ACC112 (cell line): ENCODE measurements around the gene FAM170A.

Source experiments
- H2AFZ ChIP-seq: fragments of 200-600 bp; sonication (generic); one replicate; pipeline ENCODE4 v1.6.0; 2017; ENCODE audit warnings: antibody characterized with exemption, low read length; ENCODE audit not compliant: unreplicated experiment
- H3K27ac ChIP-seq: fragments of 200-600 bp; sonication (generic); 2 replicates; pipeline ENCODE4 v1.5.1; 2014; ENCODE audit warnings: low read depth, mild to moderate bottlenecking, antibody characterized with exemption, low read length, moderate library complexity
- H3K27me3 ChIP-seq: fragments of 200-600 bp; sonication (generic); 2 replicates; pipeline ENCODE4 v1.6.1; 2014; ENCODE audit warnings: mild to moderate bottlenecking, antibody characterized with exemption, low read length, moderate library complexity, mixed read lengths; ENCODE audit not compliant: insufficient read depth
- H3K36me3 ChIP-seq: fragments of 200-600 bp; sonication (generic); 2 replicates; pipeline ENCODE4 v1.6.1; 2016; ENCODE audit warnings: mild to moderate bottlenecking, antibody characterized with exemption, low read length, moderate library complexity, mixed read lengths; ENCODE audit not compliant: insufficient read depth
- H3K4me1 ChIP-seq: fragments of 200-600 bp; sonication (generic); one replicate; pipeline ENCODE4 v1.6.1; 2016; ENCODE audit warnings: low read length, mixed read lengths; ENCODE audit not compliant: insufficient read depth, unreplicated experiment, control insufficient read depth
- H3K4me3 ChIP-seq: fragments of 200-600 bp; sonication (generic); 2 replicates; pipeline ENCODE4 v1.5.1; 2014; ENCODE audit warnings: mild to moderate bottlenecking, low read depth, low read length
- H3K79me2 ChIP-seq: fragments of 200-600 bp; sonication (generic); one replicate; pipeline ENCODE4 v1.6.0; 2016; ENCODE audit warnings: low read length; ENCODE audit not compliant: control insufficient read depth, unreplicated experiment, insufficient read depth

FAM170A gene

DNA sequence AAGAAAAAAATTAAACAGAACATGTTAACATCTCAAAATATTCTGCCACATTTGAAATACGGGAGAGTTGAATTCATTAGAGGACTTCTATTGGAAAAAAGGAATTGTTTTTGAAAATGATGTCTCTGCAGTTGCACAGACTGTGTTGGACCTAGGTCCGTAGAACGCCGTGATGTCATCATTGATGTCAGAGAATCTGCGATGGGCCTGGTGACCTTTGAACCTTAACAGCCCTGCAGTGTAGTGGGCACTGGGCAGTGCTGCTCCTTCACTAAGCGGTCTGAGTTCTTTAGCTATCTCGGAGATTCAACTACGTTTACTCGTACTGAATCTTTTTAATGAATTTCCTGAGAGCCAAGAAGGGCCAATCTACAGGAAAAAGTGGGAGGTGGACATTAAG, at the start of gene FAM170A:
Gene FAM170A, plus strand, starts transcription at position 220 of the 400 bp plus-strand sequence. CDS start 211 bp downstream, outside the sequence.
- Histone ChIP-seq H3K27ac (no peak within 1 kb of the TSS), H3K27me3 (peaks cover 8% of the 10 kb centered on the region), H3K79me2 (no peaks in the 10 kb centered on the region), H2AFZ (no peak within 1 kb of the TSS), H3K4me1 (no peaks in the 10 kb centered on the region), H3K36me3 (no peaks in the 10 kb centered on the region), H3K4me3 (no peak within 1 kb of the TSS)

DNA sequence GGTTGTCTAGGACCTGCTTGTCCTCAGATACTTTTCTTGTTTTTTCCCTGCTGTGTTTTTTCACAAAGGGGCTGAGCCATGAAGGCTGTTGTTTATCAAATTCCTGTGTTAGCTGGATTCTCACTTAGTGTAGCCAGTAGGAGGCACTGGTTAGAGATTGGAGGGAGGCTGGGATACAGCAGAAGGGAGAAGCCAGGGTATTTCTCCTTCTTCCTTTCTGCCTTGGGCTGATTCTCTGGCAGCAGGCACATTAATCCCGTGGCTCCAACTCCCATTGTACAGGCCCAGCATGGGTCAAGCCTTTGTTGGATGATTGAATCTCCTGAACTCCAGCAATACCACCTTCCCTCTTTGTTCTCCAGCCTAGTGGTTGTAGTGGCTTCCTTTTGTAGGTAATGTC, 46.4 kb upstream of the FAM170A start:
- H3K36me3 ChIP-seq: no peaks in the 10 kb centered on the region
- peaks cover 23% of the 10 kb centered on the region; the same call in 1 of the 2 replicates for H3K27me3 ChIP-seq
- no peak overlapping the region for H3K4me3 ChIP-seq
- H3K79me2 ChIP-seq: no peaks in the 10 kb centered on the region
- H3K27ac ChIP-seq: no peak overlapping the region
- H3K4me1 ChIP-seq: no peaks in the 10 kb centered on the region
- H2AFZ ChIP-seq: no peak overlapping the region

DNA sequence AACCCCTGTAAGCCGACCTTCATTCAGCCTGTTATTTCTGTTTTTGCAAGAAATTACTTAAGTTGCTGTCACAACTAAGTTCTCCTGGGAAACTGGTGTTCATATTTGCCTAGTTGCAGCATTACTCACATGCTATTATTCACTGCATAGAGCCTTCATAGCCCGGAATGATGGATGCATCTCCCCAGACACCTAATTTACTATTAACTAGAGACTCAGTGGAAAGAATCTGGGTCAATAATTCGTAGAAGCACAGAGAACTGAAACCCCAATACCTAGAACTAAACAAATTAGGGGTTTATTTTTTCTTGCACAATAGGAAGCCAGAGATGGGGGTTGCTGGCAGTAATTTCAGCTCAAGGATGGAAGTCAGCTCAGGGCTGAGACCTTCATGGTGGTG, 45.7 kb upstream of the FAM170A start:
- Histone ChIP-seq H3K4me3 (no peak overlapping the region), H3K79me2 (no peaks in the 10 kb centered on the region), H3K27me3 (peaks cover 23% of the 10 kb centered on the region; the same call in 1 of the 2 replicates)

DNA sequence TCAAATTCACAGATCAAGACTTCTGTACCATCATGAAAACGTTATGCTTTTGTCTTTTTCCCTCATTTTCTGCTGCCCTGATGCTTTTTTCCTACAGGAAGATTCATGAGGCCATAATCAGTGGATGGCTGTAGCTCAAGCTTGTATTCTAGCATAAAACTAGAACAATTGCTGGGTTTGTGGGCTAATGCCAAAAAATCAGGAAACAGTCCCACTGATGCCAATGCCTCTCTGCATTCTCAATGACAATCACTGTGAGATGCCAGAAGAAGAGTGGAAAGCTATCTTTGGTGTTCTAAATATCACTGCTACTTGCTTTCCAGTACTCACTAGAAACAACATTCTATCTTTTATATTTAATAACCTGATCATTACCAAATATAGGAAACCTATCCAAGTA, 33.3 kb upstream of the FAM170A start:
- Histone ChIP-seq H3K36me3 (no peaks in the 10 kb centered on the region), H3K79me2 (no peaks in the 10 kb centered on the region), H3K4me3 (no peak overlapping the region), H2AFZ (no peak overlapping the region), H3K4me1 (no peaks in the 10 kb centered on the region), H3K27ac (no peak overlapping the region), H3K27me3 (peaks cover 5% of the 10 kb centered on the region; the same call in 1 of the 2 replicates)

More for the DNA sequence above, 45.7 kb upstream of the FAM170A start:
- Histone ChIP-seq H3K4me1 (no peaks in the 10 kb centered on the region), H3K36me3 (no peaks in the 10 kb centered on the region), H2AFZ (no peak overlapping the region), H3K27ac (no peak overlapping the region)

DNA sequence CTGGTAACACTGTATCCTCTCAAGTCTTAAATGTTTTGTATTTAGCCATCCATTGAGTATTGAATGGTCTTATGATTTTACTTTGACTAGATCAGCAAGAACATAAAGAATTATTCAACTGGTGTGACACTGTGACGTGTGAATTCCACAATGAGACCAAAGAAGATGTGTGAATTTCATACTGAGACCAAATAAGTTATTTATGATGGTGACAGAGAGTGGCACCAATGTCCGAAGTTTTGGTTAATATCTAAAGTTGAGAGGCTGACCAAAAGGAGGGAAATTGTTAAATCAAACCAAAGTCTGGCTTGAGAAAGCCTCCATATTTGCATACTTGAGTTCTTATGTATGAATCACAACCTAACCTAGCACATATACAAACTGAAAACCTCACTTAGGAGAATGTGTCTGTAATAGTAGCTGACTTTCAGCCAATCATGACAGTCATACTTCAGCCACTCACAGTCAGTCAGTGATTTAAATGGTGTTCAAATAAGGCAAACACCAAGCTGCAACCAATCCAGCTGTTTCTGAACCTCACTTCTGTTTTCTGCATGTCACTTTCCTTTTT, 31.5 kb upstream of the FAM170A start:
- Histone ChIP-seq H3K27me3 (peaks cover 5% of the 10 kb centered on the region; the same call in 1 of the 2 replicates), H3K27ac (no peak overlapping the region), H3K36me3 (no peaks in the 10 kb centered on the region), H2AFZ (no peak overlapping the region), H3K79me2 (no peaks in the 10 kb centered on the region), H3K4me1 (no peaks in the 10 kb centered on the region), H3K4me3 (no peak overlapping the region)

- Histone ChIP-seq H3K4me1 (no peaks in the 10 kb centered on the region), H2AFZ (no peak overlapping the region), H3K4me3 (no peak overlapping the region), H3K27ac (no peak overlapping the region), H3K36me3 (no peaks in the 10 kb centered on the region), H3K79me2 (no peaks in the 10 kb centered on the region), H3K27me3 (peaks cover 12% of the 10 kb centered on the region; the same call in 1 of the 2 replicates)
Measured at GRCh38 chr5:119613937-119614336, 15.4 kb upstream of the FAM170A start.

DNA sequence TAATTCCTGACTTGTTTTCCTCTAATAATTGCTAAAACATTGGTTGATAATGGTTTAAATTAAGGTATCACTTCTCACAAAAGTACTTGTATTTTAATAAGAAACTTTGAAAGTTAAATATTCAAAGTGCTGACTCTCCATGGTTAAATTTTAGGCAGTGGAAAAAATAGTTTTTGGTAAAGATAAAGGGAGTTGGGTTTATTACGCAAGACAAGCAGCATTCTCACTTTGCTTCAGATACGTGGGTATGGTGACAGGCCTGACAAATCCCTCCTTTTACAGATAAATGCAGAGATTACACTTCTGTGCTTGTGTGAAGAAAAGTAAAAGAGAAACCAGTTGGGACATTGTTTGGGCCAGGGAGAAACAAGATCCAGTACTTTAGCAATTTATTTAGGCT, 14.5 kb upstream of the FAM170A start:
- H3K4me3 ChIP-seq: no peak overlapping the region
- no peaks in the 10 kb centered on the region for H3K4me1 ChIP-seq
- H3K79me2 ChIP-seq: no peaks in the 10 kb centered on the region
- H3K27ac ChIP-seq: no peak overlapping the region
- H3K36me3 ChIP-seq: no peaks in the 10 kb centered on the region
- no peak overlapping the region for H2AFZ ChIP-seq
- 0 out of 2 replicates have a peak, but pooled peaks cover 12% of the 10 kb centered on the region for H3K27me3 ChIP-seq

DNA sequence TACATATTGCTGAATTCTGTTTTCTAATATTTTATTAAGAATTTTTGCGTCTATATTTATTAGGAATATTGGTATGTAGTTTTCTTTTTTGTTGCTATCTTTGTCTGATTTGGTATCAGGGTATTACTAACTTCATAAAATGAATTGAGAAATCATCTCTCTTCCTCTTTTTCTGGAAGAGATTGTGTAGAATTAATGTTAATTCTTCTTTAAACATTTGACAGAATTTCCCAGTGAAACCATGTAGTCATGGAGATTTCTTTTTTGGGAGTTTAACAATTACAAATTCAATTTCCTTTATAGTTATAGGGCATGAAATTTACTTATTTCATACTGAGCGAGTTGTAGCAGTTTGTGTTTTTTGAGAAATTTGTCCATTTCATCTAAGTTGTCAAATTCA, 3.3 kb upstream of the FAM170A start:
- no peak overlapping the region for H2AFZ ChIP-seq
- H3K4me3 ChIP-seq: no peak overlapping the region
- peaks cover 16% of the 10 kb centered on the region for H3K27me3 ChIP-seq
- H3K79me2 ChIP-seq: no peaks in the 10 kb centered on the region
- H3K27ac ChIP-seq: no peak overlapping the region
- no peaks in the 10 kb centered on the region for H3K4me1 ChIP-seq
- no peaks in the 10 kb centered on the region for H3K36me3 ChIP-seq

GRCh38 chr5:119630752-119631440, 1.5 kb downstream of the FAM170A start:
- Histone ChIP-seq H3K4me3 (no peak overlapping the region), H3K36me3 (no peaks in the 10 kb centered on the region), H3K4me1 (no peaks in the 10 kb centered on the region), H3K79me2 (no peaks in the 10 kb centered on the region), H2AFZ (no peak overlapping the region), H3K27me3 (peaks cover 18% of the 10 kb centered on the region), H3K27ac (no peak overlapping the region)

- Histone ChIP-seq H3K79me2 (no peaks in the 10 kb centered on the region), H3K27ac (no peak overlapping the region), H3K4me1 (no peaks in the 10 kb centered on the region), H2AFZ (no peak overlapping the region), H3K4me3 (no peak overlapping the region), H3K27me3 (peaks cover 15% of the 10 kb centered on the region), H3K36me3 (no peaks in the 10 kb centered on the region)
Measured at GRCh38 chr5:119631660-119632059, 2.3 kb downstream of the FAM170A start.

DNA sequence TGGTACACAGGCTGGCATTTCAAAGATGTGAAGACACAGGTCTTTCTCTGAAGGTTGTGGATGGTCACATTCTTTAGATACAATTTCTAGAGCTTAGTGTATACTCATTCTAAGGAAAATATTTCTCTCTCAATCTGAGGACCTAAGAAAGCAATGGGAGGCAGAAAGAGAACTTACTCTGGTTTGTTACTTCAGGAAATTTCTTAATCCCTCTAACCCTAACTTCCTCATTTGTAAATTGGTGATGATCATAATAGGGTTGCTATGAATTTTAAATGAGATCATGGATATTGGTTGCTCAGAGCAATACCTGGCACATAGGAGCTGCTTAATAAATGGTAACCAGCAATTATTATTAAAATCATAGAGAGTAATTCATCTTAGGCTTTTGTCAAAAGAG, 22.1 kb downstream of the FAM170A start:
- Histone ChIP-seq H2AFZ (no peak overlapping the region), H3K27ac (no peak overlapping the region), H3K79me2 (no peaks in the 10 kb centered on the region)

More for the DNA sequence above, 22.1 kb downstream of the FAM170A start:
- Histone ChIP-seq H3K36me3 (no peaks in the 10 kb centered on the region), H3K27me3 (no peaks in the 10 kb centered on the region), H3K4me3 (no peak overlapping the region), H3K4me1 (no peaks in the 10 kb centered on the region)
